Measurements from ENCODE around the gene ISOC1. TPM values are rescaled to one million over a fixed set of nuclear protein-coding genes. Genes with fewer than 3 reads are reported as not detected.

ISOC1 gene
- total RNA-seq, 1 experiment from 2014 or later, result 25.7 TPM

DNA sequence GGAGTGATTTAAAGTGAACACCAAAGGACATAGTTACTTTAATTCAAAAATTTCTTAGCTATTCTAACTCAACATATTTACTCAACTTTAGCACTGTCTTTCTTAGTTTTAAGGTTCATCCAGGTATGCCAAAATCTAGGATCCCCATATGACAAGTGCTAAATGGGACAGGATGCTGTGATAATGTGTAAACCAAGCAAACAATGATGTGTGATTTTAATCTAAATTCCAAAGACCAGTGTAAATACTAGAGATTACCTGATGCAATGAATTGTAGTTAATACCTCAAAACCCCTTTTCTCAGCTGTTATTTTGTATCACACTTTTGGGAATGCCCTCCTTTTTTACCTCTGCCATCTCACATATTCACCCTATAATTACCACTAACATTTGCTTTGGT is 26.8 kb upstream of the ISOC1 start:
- Histone ChIP-seq H3K9me3 (ENCODE audit: control insufficient read depth, insufficient read depth, low read depth, low read length) (no peaks in the 10 kb centered on the region), H3K27ac (ENCODE audit: low read length) (no peak overlapping the region), H3K4me3 (ENCODE audit: low read depth in 2 of 2, low read length in 2 of 2) (no peak overlapping the region), H3K27me3 (ENCODE audit: control insufficient read depth, insufficient read depth, low read length) (no peaks in the 10 kb centered on the region), H3K4me1 (ENCODE audit: control insufficient read depth, insufficient read depth, low read length) (no peaks in the 10 kb centered on the region), H3K36me3 (ENCODE audit: control insufficient read depth, insufficient read depth, low read length) (no peaks in the 10 kb centered on the region)
- ATAC-seq (no peak), DNase-seq (ENCODE audit: low read depth, low spot score) (no peak)
- in situ Hi-C loops (cut with HindIII; ENCODE audit: low pct_unique_long_range_greater_than_20kb, low sequenced_read_pairs) (no loop called here), intact Hi-C loops (cut with micrococcal nuclease; ENCODE audit: unreplicated experiment) (no loop called here)
- POLR2A ChIA-PET, result no interaction called here
- TF ChIP-seq SIN3A (IDR thresholded peaks at IDR 0.05; ENCODE audit: borderline replicate concordance, insufficient read depth, low read depth, low read length) (no peak), POLR2AphosphoS5 (IDR thresholded peaks at IDR 0.05; ENCODE audit: low read depth, low read length) (no peak), TCF7L2 (IDR thresholded peaks at IDR 0.05; ENCODE audit: low read depth, low read length) (no peak)
- TF ChIP-seq, protein P1, sequence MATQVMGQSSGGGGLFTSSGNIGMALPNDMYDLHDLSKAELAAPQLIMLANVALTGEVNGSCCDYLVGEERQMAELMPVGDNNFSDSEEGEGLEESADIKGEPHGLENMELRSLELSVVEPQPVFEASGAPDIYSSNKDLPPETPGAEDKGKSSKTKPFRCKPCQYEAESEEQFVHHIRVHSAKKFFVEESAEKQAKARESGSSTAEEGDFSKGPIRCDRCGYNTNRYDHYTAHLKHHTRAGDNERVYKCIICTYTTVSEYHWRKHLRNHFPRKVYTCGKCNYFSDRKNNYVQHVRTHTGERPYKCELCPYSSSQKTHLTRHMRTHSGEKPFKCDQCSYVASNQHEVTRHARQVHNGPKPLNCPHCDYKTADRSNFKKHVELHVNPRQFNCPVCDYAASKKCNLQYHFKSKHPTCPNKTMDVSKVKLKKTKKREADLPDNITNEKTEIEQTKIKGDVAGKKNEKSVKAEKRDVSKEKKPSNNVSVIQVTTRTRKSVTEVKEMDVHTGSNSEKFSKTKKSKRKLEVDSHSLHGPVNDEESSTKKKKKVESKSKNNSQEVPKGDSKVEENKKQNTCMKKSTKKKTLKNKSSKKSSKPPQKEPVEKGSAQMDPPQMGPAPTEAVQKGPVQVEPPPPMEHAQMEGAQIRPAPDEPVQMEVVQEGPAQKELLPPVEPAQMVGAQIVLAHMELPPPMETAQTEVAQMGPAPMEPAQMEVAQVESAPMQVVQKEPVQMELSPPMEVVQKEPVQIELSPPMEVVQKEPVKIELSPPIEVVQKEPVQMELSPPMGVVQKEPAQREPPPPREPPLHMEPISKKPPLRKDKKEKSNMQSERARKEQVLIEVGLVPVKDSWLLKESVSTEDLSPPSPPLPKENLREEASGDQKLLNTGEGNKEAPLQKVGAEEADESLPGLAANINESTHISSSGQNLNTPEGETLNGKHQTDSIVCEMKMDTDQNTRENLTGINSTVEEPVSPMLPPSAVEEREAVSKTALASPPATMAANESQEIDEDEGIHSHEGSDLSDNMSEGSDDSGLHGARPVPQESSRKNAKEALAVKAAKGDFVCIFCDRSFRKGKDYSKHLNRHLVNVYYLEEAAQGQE (IDR thresholded peaks at IDR 0.05; ENCODE audit: insufficient read depth in 1 of 2, low read depth in 2 of 2, low read length in 1 of 2), result no peak
- TF ChIP-seq, protein P2, sequence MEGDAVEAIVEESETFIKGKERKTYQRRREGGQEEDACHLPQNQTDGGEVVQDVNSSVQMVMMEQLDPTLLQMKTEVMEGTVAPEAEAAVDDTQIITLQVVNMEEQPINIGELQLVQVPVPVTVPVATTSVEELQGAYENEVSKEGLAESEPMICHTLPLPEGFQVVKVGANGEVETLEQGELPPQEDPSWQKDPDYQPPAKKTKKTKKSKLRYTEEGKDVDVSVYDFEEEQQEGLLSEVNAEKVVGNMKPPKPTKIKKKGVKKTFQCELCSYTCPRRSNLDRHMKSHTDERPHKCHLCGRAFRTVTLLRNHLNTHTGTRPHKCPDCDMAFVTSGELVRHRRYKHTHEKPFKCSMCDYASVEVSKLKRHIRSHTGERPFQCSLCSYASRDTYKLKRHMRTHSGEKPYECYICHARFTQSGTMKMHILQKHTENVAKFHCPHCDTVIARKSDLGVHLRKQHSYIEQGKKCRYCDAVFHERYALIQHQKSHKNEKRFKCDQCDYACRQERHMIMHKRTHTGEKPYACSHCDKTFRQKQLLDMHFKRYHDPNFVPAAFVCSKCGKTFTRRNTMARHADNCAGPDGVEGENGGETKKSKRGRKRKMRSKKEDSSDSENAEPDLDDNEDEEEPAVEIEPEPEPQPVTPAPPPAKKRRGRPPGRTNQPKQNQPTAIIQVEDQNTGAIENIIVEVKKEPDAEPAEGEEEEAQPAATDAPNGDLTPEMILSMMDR (IDR thresholded peaks at IDR 0.05), result no peak
- CTCF ChIA-PET, result no interaction called here
- BruUV-seq (replicated peaks), result no TSS peak

DNA sequence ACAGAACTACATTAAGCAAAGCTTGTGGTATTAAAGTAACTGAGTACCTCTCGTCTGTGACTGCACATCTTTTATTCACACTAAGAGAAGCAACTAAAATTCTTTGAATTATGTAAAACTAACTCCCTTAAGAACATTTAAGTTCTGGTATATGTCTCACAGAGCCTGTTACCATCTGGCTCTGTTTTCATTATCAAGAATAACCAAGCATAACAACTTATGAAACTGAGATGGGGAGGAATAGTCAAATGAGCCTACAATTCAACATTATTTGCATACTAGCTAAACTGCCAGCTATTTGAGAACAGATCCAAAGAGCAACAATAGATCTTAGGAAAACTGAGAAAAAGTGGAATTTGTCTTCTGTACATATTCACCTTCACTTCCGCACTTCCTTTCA is 25.3 kb upstream of the ISOC1 start:
- ChIA-PET CTCF (no interaction called here), POLR2A (no interaction called here)
- ATAC-seq (no peak), DNase-seq (ENCODE audit: low read depth, low spot score) (no peak)
- H3K4me3 ChIP-seq (ENCODE audit: low read depth in 2 of 2, low read length in 2 of 2), result no peak overlapping the region
- no peaks in the 10 kb centered on the region for H3K27me3 ChIP-seq (ENCODE audit: control insufficient read depth, insufficient read depth, low read length)
- no peaks in the 10 kb centered on the region for H3K36me3 ChIP-seq (ENCODE audit: control insufficient read depth, insufficient read depth, low read length)
- TF ChIP-seq, protein P2 (IDR thresholded peaks at IDR 0.05), result no peak
- TF ChIP-seq, protein P1 (IDR thresholded peaks at IDR 0.05; ENCODE audit: insufficient read depth in 1 of 2, low read depth in 2 of 2, low read length in 1 of 2), result no peak
- TF ChIP-seq TCF7L2 (IDR thresholded peaks at IDR 0.05; ENCODE audit: low read depth, low read length) (no peak), SIN3A (IDR thresholded peaks at IDR 0.05; ENCODE audit: borderline replicate concordance, insufficient read depth, low read depth, low read length) (no peak), POLR2AphosphoS5 (IDR thresholded peaks at IDR 0.05; ENCODE audit: low read depth, low read length) (no peak)
- no TSS peak for BruUV-seq (replicated peaks)
- no peaks in the 10 kb centered on the region for H3K4me1 ChIP-seq (ENCODE audit: control insufficient read depth, insufficient read depth, low read length)
- in situ Hi-C loops (cut with HindIII; ENCODE audit: low pct_unique_long_range_greater_than_20kb, low sequenced_read_pairs), result no loop called here
- H3K9me3 ChIP-seq (ENCODE audit: control insufficient read depth, insufficient read depth, low read depth, low read length), result no peaks in the 10 kb centered on the region
- intact Hi-C loops (cut with micrococcal nuclease; ENCODE audit: unreplicated experiment), result no loop called here
- no peak overlapping the region for H3K27ac ChIP-seq (ENCODE audit: low read length)
